Large intestine (tissue), 3 donors: ENCODE measurements around the gene KIF26A. TPM values are rescaled to one million over a fixed set of nuclear protein-coding genes. Genes with fewer than 3 reads are reported as not detected.
A peak's percentile ranks its signal among the peaks of the same experiment; 100 is the strongest.

ENCODE experiments used
- DNase-seq, 2 donors: peaks; one replicate each; pipeline versions ENCODE4 v3.0.0 to v3.0.0-alpha.2; 2013
- H3K27ac ChIP-seq: one replicate; pipeline ENCODE4 v1.5.1; 2013; ENCODE audit warnings: low read length
- H3K27me3 ChIP-seq: 2 replicates; pipeline ENCODE4 v1.6.1; 2013; ENCODE audit warnings: low read length; ENCODE audit not compliant: control insufficient read depth, insufficient read depth
- H3K36me3 ChIP-seq: 2 replicates; pipeline ENCODE4 v1.6.1; 2013; ENCODE audit warnings: low read length; ENCODE audit not compliant: control insufficient read depth, insufficient read depth
- H3K4me1 ChIP-seq: one replicate; pipeline ENCODE4 v1.6.1; 2013; ENCODE audit warnings: low read length; ENCODE audit not compliant: control insufficient read depth, insufficient read depth
- H3K4me3 ChIP-seq: one replicate; pipeline ENCODE4 v1.5.1; 2013; ENCODE audit warnings: low read length
- H3K9me3 ChIP-seq: one replicate; pipeline ENCODE4 v1.6.1; 2013; ENCODE audit warnings: mild to moderate bottlenecking, low read depth, low read length, moderate library complexity; ENCODE audit not compliant: control insufficient read depth
- WGBS: methylation state at CpG from one replicate; pipeline ENCODE4 v1.1.5; 2013; ENCODE audit warnings: low lambda C conversion rate; ENCODE audit not compliant: insufficient coverage; 5-methylcytosine and 5-hydroxymethylcytosine counted together
- polyA plus RNA-seq: library from polyadenylated mRNA; unstranded; fragments of 120-200 nt; gene quantifications from one replicate; pipeline ENCODE4 v1.2.1, GENCODE V29; 2013

KIF26A gene
- polyA plus RNA-seq, 1 donor = 8.8 TPM

- Histone ChIP-seq H3K27me3 (peaks cover 38% of the 10 kb centered on the region), H3K36me3 (no peaks in the 10 kb centered on the region), H3K4me1 (peaks cover 9% of the 10 kb centered on the region), H3K4me3 (peak overlapping the region; percentile 30), H3K9me3 (peaks cover 10% of the 10 kb centered on the region), H3K27ac (no peak overlapping the region)
- no CpG with 5 or more reads among the region's 12 CpGs for WGBS
- no peak for DNase-seq
These were observed 2.3 kb downstream of the KIF26A start for GRCh38 chr14:104140463-104141331.

GRCh38 chr14:104141621-104142091 is 3.3 kb downstream of the KIF26A start:
- Histone ChIP-seq H3K27me3 (peaks cover 31% of the 10 kb centered on the region), H3K4me3 (no peak overlapping the region), H3K27ac (no peak overlapping the region), H3K9me3 (peaks cover 7% of the 10 kb centered on the region), H3K36me3 (no peaks in the 10 kb centered on the region), H3K4me1 (peaks cover 5% of the 10 kb centered on the region)
- no peak for DNase-seq
- WGBS = no CpG with 5 or more reads among the region's 15 CpGs

- H3K9me3 ChIP-seq = peaks cover 3% of the 10 kb centered on the region
- peaks cover 24% of the 10 kb centered on the region for H3K27me3 ChIP-seq
- no CpG with 5 or more reads among the region's 11 CpGs for WGBS
These were observed 4.0 kb downstream of the KIF26A start for GRCh38 chr14:104142136-104142945.

GRCh38 chr14:104142946-104143470 is 4.6 kb downstream of the KIF26A start:
- Histone ChIP-seq H3K4me3 (no peak overlapping the region), H3K27me3 (peaks cover 18% of the 10 kb centered on the region), H3K9me3 (peaks cover under 1% of the 10 kb centered on the region), H3K27ac (no peak overlapping the region), H3K4me1 (peaks cover 2% of the 10 kb centered on the region), H3K36me3 (no peaks in the 10 kb centered on the region)
- no peak for DNase-seq
- WGBS = no CpG with 5 or more reads among the region's 16 CpGs

More at GRCh38 chr14:104142136-104142945, 4.0 kb downstream of the KIF26A start:
- H3K4me3 ChIP-seq = no peak overlapping the region
- H3K4me1 ChIP-seq = peaks cover 3% of the 10 kb centered on the region
- H3K36me3 ChIP-seq = no peaks in the 10 kb centered on the region
- H3K27ac ChIP-seq = no peak overlapping the region
- DNase-seq = no peak

- Histone ChIP-seq H3K9me3 (no peaks in the 10 kb centered on the region), H3K4me3 (no peak overlapping the region), H3K36me3 (no peaks in the 10 kb centered on the region), H3K27me3 (peaks cover 14% of the 10 kb centered on the region), H3K4me1 (no peaks in the 10 kb centered on the region), H3K27ac (no peak overlapping the region)
- no CpG with 5 or more reads among the region's 26 CpGs for WGBS
- no peak for DNase-seq
These were observed 5.4 kb downstream of the KIF26A start for GRCh38 chr14:104143521-104144452.

GRCh38 chr14:104144453-104144790 is 6.0 kb downstream of the KIF26A start:
- Histone ChIP-seq H3K9me3 (no peaks in the 10 kb centered on the region), H3K36me3 (no peaks in the 10 kb centered on the region), H3K4me3 (no peak overlapping the region), H3K27ac (no peak overlapping the region), H3K4me1 (peaks cover 2% of the 10 kb centered on the region), H3K27me3 (peaks cover 9% of the 10 kb centered on the region)
- no CpG with 5 or more reads among the region's 4 CpGs for WGBS
- DNase-seq = no peak

- Histone ChIP-seq H3K4me3 (no peak overlapping the region), H3K9me3 (no peaks in the 10 kb centered on the region), H3K4me1 (peaks cover 7% of the 10 kb centered on the region), H3K36me3 (no peaks in the 10 kb centered on the region), H3K27ac (no peak overlapping the region), H3K27me3 (peaks cover 3% of the 10 kb centered on the region)
- no CpG with 5 or more reads among the region's 37 CpGs for WGBS
- DNase-seq = no peak
These were observed 6.8 kb downstream of the KIF26A start for GRCh38 chr14:104144911-104145825.

- Histone ChIP-seq H3K9me3 (no peaks in the 10 kb centered on the region), H3K36me3 (no peaks in the 10 kb centered on the region), H3K27me3 (no peaks in the 10 kb centered on the region), H3K4me1 (peaks cover 7% of the 10 kb centered on the region), H3K4me3 (no peak overlapping the region), H3K27ac (no peak overlapping the region)
- DNase-seq = no peak
- WGBS = no CpG with 5 or more reads among the region's 15 CpGs
These were observed 7.6 kb downstream of the KIF26A start for GRCh38 chr14:104145826-104146601.
